Middle frontal gyrus (tissue), 1 donor: ENCODE measurements around the gene MRPS24.
"Not testable (repeated sequence)": the region's sequence is repeated elsewhere in the genome, so short reads cannot be mapped to it uniquely, and the experiment has no call there.

ENCODE experiments used
- DNase-seq: peaks from one replicate; pipeline ENCODE4 v3.0.0-alpha.2; 2015; ENCODE audit warnings: low spot score; ENCODE audit errors: extremely low spot score

Gene MRPS24

DNA sequence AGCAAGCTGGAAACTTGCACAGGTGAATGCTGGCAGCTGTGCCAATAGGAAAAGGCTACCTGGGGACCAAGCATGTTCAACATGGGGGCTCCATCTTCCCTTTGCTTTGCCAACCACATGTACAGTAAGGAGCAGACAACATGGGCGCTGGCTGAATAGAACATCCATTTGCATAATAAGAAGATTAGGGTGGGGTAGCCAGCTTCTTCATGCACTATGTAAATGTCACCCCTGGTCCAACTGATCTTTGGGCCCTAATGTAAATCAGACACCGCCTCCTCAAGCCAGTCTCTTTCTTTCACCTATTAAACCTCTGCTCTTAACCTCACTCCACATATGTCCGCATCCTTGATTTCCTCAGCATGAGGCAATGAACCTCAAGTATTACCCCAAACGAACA lies 26.0 kb downstream of the MRPS24 start:
- no peak for DNase-seq

DNA sequence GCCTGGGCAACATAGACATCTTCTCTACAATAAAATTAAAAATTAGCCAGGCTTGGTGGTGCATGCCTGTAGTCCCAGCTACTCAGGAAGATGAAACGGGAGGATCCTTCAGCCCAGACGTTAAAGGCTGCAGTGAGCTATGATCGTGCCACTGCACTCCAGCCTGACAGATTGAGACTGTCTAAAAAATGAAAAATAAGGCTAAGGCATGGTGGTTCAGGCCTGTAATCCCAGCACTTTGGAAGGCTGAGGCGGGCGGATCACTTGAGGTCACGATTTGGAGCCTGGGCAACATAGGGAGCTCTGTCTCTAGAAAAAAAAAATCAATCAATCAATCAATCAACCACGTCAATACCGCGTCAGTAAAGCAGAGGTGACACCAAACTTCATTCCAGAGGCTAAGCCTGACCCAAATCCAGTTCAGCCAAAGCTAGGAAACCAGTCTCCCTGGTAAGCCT lies 31.1 kb downstream of the MRPS24 start:
- DNase-seq, result no peak

DNA sequence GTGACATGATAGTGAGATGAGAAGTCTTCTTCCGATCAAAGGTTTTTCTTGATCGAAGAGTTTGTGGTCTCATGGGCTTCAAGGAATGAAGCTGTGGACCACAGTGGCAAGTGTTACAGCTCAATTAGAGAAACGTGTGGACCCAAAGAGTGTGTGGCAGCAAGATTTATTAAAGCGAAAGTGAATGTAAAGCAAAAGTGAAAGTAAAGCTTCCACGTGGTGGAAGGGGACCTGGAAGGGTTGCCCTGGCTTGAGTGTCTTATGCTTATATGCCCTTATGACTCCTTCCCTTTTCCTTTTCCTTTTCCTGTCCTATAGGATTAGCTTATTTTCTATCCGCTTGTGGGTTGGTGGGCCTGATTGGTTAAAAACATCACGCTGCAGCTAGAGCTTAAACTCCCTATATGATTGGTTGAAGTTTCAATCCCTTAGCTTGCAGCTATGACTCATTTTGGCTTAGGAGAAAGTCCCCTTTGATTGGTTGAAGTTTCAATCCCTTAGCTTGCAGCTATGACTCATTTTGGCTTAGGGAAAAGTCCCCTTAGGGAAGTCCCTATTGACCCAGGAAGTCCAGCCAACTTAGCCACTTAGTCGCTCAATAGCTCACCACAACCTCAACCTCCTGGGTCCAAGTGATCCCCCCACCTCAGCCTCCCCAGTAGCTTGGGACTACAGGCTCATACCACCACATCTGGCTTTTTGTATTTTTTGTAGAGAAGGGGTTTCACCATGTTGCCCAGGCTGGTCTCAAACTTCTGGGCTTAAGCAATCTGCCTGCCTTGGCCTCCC lies 34.7 kb downstream of the MRPS24 start:
- DNase-seq, result no peak

DNA sequence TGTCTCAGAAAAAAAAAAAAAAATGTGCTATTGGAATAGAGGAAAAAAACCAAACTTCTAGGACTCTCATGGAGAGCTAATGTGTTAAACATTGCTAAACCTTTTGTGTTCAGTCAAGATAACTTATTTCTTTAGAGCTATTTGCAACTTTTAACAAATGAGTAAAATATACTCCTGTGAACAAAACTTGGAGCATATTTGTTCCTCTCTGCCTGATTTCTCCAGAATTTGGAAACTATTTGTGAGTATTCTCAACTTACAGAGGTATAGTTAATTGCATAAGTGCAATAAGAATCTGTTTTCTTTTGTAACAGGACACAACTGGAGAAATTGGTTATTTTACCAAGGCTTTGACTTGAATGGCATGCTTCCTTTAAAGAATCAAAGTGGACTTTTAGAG lies 38.4 kb downstream of the MRPS24 start:
- not testable (repeated sequence) for DNase-seq

DNA sequence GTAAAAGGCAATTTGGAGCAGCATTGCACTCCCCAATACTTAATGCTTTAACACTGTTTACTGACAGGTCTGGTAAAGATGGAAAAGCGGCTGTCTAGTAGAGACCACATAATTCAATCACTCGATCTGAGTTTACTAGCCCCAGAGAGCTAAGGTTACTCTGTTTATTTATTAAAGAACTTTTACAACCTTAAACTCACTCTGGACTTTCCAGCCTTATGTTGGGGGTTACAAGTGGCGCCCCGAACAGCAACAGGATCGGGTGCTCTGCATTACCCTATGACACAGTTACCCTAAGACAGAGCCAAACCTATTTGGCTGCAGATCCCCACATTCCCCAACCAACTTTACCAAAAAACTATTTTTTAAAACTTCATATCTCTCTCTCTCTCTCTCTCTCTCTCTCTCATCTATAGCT lies 43.9 kb downstream of the MRPS24 start:
- DNase-seq, result no peak

DNA sequence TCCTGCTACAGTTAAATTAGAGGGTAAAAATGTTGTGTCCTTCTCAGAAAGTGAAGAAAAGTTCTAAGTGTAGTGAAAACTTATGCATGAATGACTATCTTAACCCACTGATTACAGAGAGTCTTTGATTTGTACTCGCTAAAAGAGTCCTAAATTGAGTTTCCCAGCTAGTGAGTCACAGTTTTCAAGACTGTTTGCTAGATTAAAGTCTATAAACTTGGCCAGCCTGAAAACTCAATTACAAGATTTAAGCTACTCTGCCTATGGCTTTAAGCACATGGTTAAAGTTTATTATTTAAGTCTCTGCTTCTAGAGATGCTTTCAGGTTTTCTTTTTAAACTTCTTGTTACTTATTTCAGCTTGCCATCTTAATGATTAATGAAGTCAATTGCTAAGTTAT lies 44.4 kb downstream of the MRPS24 start:
- DNase-seq, result no peak

DNA sequence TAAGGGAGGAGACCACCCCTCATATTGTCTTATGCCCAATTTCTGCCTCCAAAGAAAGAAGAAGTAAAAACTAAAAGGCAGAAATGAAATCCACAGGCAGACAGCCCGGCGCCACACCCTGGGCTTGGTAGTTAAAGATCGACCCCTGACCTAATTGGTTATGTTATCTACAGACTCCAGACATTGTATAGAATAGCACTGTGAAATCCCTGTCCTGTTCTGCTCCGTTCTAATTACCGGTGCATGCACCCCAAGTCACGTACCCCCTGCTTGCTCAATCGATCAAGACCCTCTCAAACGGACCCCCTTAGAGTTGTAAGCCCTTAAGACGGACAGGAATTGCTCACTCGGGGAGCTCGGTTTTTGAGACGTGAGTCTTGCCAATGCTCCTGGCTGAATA lies 44.8 kb downstream of the MRPS24 start:
- not testable (repeated sequence) for DNase-seq

DNA sequence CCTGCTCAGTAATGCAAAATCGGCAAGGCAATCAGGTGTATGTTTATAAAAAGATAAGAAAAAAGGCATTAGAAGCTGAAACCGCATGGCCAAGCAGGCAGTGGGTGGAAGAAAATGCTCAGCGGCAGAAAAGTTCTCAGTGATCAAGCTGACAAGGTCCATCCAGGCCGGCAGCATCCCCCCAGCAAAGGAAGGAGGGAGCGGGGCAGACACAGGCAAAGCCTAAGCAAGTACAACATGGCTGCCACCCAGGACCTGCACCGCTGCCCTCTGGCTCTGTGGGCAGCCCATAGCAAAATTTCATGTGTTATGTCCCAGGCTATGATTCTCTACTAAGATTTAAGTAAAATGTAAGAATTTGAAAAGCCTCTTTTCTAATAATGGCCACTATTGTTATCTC lies 45.4 kb downstream of the MRPS24 start:
- no peak for DNase-seq

DNA sequence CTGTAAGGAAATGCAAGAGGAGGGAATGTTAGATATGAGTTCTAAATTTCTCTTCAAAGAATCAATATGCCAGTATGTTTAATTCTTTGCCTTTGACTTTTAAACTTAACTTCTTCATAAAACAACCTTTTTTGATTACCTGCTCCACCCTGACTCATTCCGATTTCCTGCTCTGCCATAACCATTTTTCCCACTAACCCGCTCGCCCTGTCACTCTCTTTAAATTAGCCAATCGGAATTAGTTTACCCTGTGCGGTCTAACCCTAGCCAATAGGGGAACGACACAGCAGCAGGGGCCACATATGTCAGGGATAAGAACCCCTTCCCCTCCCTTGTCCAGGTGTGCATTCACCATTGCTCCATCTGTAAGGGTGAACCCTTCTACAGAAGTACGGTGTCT lies 45.9 kb downstream of the MRPS24 start:
- not testable (repeated sequence) for DNase-seq
